Right lobe of liver (tissue), 6 donors: Measurements from ENCODE around the gene THTPA. TPM values are rescaled to one million over a fixed set of nuclear protein-coding genes. Genes with fewer than 3 reads are reported as not detected.

Source experiments
- ATAC-seq, 4 donors: fragments of 200-7000 bp; cut with Tn5 transposase; one replicate each; pipeline ENCODE4 v1.9.1; 2020; ENCODE audit warnings: mild to moderate bottlenecking in 4 of 4, moderate library complexity in 4 of 4
- DNase-seq, 3 donors: peaks; one replicate each; pipeline ENCODE4 v3.0.0-alpha.2; 2020
- H3K27ac ChIP-seq, 3 donors: fragments of 200-600 bp; one replicate each; pipeline ENCODE4 v1.8.0; 2022
- H3K27me3 ChIP-seq, 2 donors: fragments of 200-600 bp; one replicate each; pipeline ENCODE4 v1.8.0; 2022
- H3K36me3 ChIP-seq, 4 donors: fragments of 200-600 bp; sonication (generic) in 1 of 4; one replicate each; pipeline versions ENCODE4 v1.5.1 to v1.8.0; 2017 to 2022; ENCODE audit warnings: control low read depth in 1 of 4
- H3K4me1 ChIP-seq, 4 donors: fragments of 200-600 bp; sonication (generic) in 1 of 4; one replicate each; pipeline versions ENCODE4 v1.5.1 to v1.8.0; 2017 to 2022; ENCODE audit warnings: control low read depth in 1 of 4
- H3K4me3 ChIP-seq, 3 donors: fragments of 200-600 bp; one replicate each; pipeline ENCODE4 v1.8.0; 2022
- H3K9me3 ChIP-seq, 4 donors: fragments of 200-600 bp; sonication (generic) in 1 of 4; one replicate each; pipeline versions ENCODE4 v1.5.1 to v1.8.0; 2017 to 2022; ENCODE audit warnings: control low read depth in 1 of 4
- POLR2A ChIP-seq: fragments of 450-650 bp; IDR thresholded peaks from one replicate; pipeline ENCODE4 v1.6.1; 2017; ENCODE audit warnings: antibody characterized with exemption, mild to moderate bottlenecking
- WGBS: methylation state at CpG from one replicate; pipeline ENCODE4 v1.1.6; 2018; ENCODE audit warnings: low coverage, low lambda C conversion rate; ENCODE audit not compliant: insufficient coverage; ENCODE audit errors: missing lambda C conversion rate; 5-methylcytosine and 5-hydroxymethylcytosine counted together
- intact Hi-C, 2 donors: fragments of 100-400 bp; cut with DNase I; formaldehyde crosslinking; loops; one replicate each; pipeline versions ENCODE4 v1.11.2 to v1.14.1; 2022
- total RNA-seq, 6 experiments: library from RNA; depleted of rRNA in 2 of 6; stranded (reverse); fragments of >200 nt in 2 of 6; fragmentation: NEBNext Ultra II Directional in 3 of 6; extraction: Animal tissue kit (Norgen Biotek cat#: 25700) in 3 of 6; gene quantifications; one replicate each; pipeline versions ENCODE4 v1.1.0 to v1.2.4, GENCODE V29; 2016 to 2023
- TF ChIP-seq, protein P1 (sequence below), 4 donors: fragments of 200-600 bp in 3 of 4; fragments of 450-650 bp in 1 of 4; IDR thresholded peaks; one replicate each; pipeline versions ENCODE4 v1.5.1 to v1.8.0; 2016 to 2022; ENCODE audit warnings: antibody characterized with exemption in 4 of 4, mild to moderate bottlenecking in 2 of 4
- donor health status: DM: no; HTN: yes; CAD: no.
- donor health status: DM: no; HTN: no; CAD: no.
- donor health status: DM: no; HTN: no; CAD: no.
- donor health status: DM: no; HTN: yes; CAD: no.
- donor health status: DM: no; HTN: yes; CAD: no.

Gene THTPA
- total RNA-seq, 6 experiments from 2014 or later: 8.2 to 15.0 (median 11.4) TPM

DNA sequence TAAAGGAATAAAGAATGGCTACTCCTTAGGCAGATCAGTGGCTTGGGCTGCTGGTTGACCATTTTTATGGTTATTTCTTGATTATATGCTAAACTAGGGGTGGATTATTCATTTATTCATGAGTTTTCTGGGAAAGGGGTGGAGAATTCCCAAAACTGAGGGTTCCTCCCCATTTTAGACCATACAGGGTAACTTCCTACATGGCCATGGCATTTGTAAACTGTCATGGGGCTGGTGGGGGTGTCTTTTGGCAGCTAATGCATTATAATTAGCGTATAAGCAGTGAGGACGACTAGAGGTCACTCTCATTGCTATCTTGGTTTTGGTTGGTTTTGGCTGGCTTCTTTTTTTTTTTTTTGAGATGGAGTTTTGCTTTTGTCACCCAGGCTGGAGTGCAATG, 48.1 kb downstream of the THTPA start:
- WGBS: 44% methylated on average over 2 of the region's 2 CpGs
- H3K4me1 ChIP-seq: peaks cover 0 to 15% (median 7%) of the 10 kb centered on the region in 4 donors
- no peak for DNase-seq
- ATAC-seq: no peak
- no peaks in the 10 kb centered on the region for H3K36me3 ChIP-seq
- no peak for TF ChIP-seq POLR2A
- TF ChIP-seq, protein P1, sequence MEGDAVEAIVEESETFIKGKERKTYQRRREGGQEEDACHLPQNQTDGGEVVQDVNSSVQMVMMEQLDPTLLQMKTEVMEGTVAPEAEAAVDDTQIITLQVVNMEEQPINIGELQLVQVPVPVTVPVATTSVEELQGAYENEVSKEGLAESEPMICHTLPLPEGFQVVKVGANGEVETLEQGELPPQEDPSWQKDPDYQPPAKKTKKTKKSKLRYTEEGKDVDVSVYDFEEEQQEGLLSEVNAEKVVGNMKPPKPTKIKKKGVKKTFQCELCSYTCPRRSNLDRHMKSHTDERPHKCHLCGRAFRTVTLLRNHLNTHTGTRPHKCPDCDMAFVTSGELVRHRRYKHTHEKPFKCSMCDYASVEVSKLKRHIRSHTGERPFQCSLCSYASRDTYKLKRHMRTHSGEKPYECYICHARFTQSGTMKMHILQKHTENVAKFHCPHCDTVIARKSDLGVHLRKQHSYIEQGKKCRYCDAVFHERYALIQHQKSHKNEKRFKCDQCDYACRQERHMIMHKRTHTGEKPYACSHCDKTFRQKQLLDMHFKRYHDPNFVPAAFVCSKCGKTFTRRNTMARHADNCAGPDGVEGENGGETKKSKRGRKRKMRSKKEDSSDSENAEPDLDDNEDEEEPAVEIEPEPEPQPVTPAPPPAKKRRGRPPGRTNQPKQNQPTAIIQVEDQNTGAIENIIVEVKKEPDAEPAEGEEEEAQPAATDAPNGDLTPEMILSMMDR (IDR thresholded peaks at IDR 0.05): no peak
- no peaks in the 10 kb centered on the region for H3K27me3 ChIP-seq
- intact Hi-C loops: no loop called here
- no peak overlapping the region for H3K4me3 ChIP-seq
- H3K9me3 ChIP-seq: no peaks in the 10 kb centered on the region
- H3K27ac ChIP-seq: no peak overlapping the region

- no peaks in the 10 kb centered on the region for H3K9me3 ChIP-seq
- TF ChIP-seq POLR2A: no peak
- TF ChIP-seq, protein P1 (IDR thresholded peaks at IDR 0.05): no peak
- ATAC-seq (no peak), DNase-seq (no peak)
- H3K4me1 ChIP-seq: peaks cover 0 to 20% (median 10%) of the 10 kb centered on the region in 4 donors
- H3K36me3 ChIP-seq: no peaks in the 10 kb centered on the region
- no peak overlapping the region for H3K27ac ChIP-seq
- intact Hi-C loops: no loop called here
- H3K27me3 ChIP-seq: no peaks in the 10 kb centered on the region
- no peak overlapping the region for H3K4me3 ChIP-seq
- WGBS: no CpG with 5 or more reads among the region's 3 CpGs
These were observed 48.7 kb downstream of the THTPA start for GRCh38 chr14:23604675-23605170.

DNA sequence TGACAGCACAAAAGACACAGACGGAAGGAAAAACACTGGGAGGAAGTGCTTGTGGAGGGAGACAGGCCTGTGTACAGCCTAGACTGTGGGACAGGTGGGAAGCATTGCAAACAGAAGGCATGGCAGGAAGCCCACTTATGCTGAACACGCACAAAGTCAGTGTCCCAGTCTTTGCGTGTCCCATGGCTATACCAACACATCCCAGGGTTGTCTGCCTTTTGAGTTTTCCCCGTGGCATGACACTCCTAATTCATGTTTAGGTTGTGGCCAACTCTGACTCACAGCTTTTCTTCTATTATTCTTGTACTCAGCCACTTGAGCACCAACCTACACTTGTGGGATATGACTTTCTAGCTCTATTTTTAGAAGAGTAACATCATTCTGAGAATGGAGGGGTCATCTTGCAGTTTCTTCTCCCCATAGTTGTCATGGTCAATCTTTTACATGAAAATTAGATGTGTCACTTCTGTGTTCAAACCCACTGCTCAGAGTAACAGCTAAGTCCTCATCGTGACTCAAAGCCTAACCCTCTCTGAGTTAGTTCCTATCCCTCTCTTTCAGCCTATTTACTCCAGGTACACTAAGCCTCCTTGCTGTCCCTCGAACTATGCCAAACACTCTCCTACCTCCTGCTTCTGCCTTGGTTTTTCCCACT, 50.0 kb downstream of the THTPA start:
- Histone ChIP-seq H3K27ac (no peak overlapping the region), H3K36me3 (no peaks in the 10 kb centered on the region), H3K4me1 (peaks cover 0 to 34% (median 16%) of the 10 kb centered on the region in 4 donors), H3K27me3 (no peaks in the 10 kb centered on the region), H3K9me3 (no peaks in the 10 kb centered on the region), H3K4me3 (no peak overlapping the region)
- TF ChIP-seq POLR2A: no peak
- TF ChIP-seq, protein P1 (IDR thresholded peaks at IDR 0.05): no peak
- no peak for ATAC-seq
- no peak for DNase-seq
- 76% methylated on average over 6 of the region's 6 CpGs for WGBS
- intact Hi-C loops: no loop called here

DNA sequence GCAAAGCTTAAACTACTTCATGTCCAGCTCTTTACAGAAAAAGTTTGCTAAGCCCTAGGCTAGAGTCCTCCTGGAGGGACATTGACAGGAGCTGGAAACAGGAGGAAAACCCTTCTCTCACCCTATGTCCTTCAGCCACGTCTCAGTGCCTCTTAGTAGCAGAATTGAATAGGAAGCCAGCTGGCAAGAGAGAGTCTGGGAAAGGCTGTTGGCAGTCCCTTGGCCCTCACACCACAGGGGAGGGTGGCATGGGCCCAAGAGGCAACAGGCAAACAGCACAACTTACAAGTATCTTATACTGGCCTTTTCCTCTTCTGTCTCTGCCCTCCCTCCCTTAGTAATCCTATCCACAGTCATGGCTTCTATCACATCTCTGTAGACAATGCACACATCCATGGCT, 52.4 kb downstream of the THTPA start:
- peak overlapping the region in 2 of 3 donors; percentile 68 to 97 for H3K27ac ChIP-seq
- TF ChIP-seq, protein P1 (IDR thresholded peaks at IDR 0.05): no peak
- TF ChIP-seq POLR2A: no peak
- no peaks in the 10 kb centered on the region for H3K27me3 ChIP-seq
- 20% methylated on average over 1 of the region's 1 CpG for WGBS
- no peaks in the 10 kb centered on the region for H3K36me3 ChIP-seq
- H3K4me1 ChIP-seq: peaks cover 0 to 55% (median 27%) of the 10 kb centered on the region in 4 donors
- intact Hi-C loops: no loop called here
- no peak overlapping the region for H3K4me3 ChIP-seq
- no peaks in the 10 kb centered on the region for H3K9me3 ChIP-seq
- DNase-seq (peak; percentile 38 to 90 (median 89)), ATAC-seq (peak; percentile 13 to 68 (median 54))
